NCI-H1092 (cell line): Measurements from ENCODE around the gene LNX1.

Experiments
- DNase-seq: peaks from one replicate; lab custom pipeline; 2025; lab: John Stamatoyannopoulos, UW

Gene LNX1

GRCh38 chr4:53572600-53572994 lies 18.7 kb downstream of the LNX1 start:
- no peak for DNase-seq

- DNase-seq: no peak
These were observed 19.2 kb downstream of the LNX1 start for GRCh38 chr4:53571936-53572599.

GRCh38 chr4:53563824-53564223 lies 27.5 kb downstream of the LNX1 start:
- DNase-seq: no peak

- no peak for DNase-seq
These were observed 28.9 kb downstream of the LNX1 start for GRCh38 chr4:53562409-53562808.

- no peak for DNase-seq
These were observed 32.2 kb downstream of the LNX1 start for GRCh38 chr4:53559021-53559620.

- DNase-seq: no peak
These were observed 33.1 kb downstream of the LNX1 start for GRCh38 chr4:53558065-53558801.

GRCh38 chr4:53557669-53558064 lies 33.6 kb downstream of the LNX1 start:
- DNase-seq: no peak

- no peak for DNase-seq
These were observed 34.6 kb downstream of the LNX1 start for GRCh38 chr4:53556651-53557050.

- no peak for DNase-seq
These were observed 37.6 kb downstream of the LNX1 start for GRCh38 chr4:53553486-53554210.

- DNase-seq: no peak
These were observed 38.6 kb downstream of the LNX1 start for GRCh38 chr4:53552711-53553110.

GRCh38 chr4:53551958-53552357 lies 39.3 kb downstream of the LNX1 start:
- DNase-seq: no peak

- DNase-seq: no peak
These were observed 39.9 kb downstream of the LNX1 start for GRCh38 chr4:53551281-53551864.

GRCh38 chr4:53548662-53549061 lies 42.6 kb downstream of the LNX1 start:
- no peak for DNase-seq

- DNase-seq: no peak
These were observed 43.3 kb downstream of the LNX1 start for GRCh38 chr4:53547983-53548382.

- DNase-seq: no peak
These were observed 45.2 kb downstream of the LNX1 start for GRCh38 chr4:53545942-53546581.

- no peak for DNase-seq
These were observed 46.0 kb downstream of the LNX1 start for GRCh38 chr4:53545273-53545672.

GRCh38 chr4:53543561-53543960 lies 47.7 kb downstream of the LNX1 start:
- no peak for DNase-seq

GRCh38 chr4:53541577-53542206 lies 49.6 kb downstream of the LNX1 start:
- no peak for DNase-seq

- DNase-seq: no peak
These were observed 52.5 kb downstream of the LNX1 start for GRCh38 chr4:53538756-53539155.

GRCh38 chr4:53537606-53538005 lies 53.7 kb downstream of the LNX1 start:
- no peak for DNase-seq

- DNase-seq: no peak
These were observed 55.0 kb downstream of the LNX1 start for GRCh38 chr4:53536328-53536727.
